SH-SY5Y (cell line): Measurements from ENCODE around the gene BRINP3.

Experiments
- GATA2 ChIP-seq: IDR thresholded peaks from 2 replicates; pipeline ENCODE4 v1.6.1; 2011; ENCODE audit warnings: mild to moderate bottlenecking, low read depth, low read length
- GATA3 ChIP-seq: IDR thresholded peaks from 2 replicates; pipeline ENCODE4 v1.6.1; 2011; ENCODE audit warnings: low read depth, mild to moderate bottlenecking, low read length, moderate library complexity

BRINP3 gene

DNA sequence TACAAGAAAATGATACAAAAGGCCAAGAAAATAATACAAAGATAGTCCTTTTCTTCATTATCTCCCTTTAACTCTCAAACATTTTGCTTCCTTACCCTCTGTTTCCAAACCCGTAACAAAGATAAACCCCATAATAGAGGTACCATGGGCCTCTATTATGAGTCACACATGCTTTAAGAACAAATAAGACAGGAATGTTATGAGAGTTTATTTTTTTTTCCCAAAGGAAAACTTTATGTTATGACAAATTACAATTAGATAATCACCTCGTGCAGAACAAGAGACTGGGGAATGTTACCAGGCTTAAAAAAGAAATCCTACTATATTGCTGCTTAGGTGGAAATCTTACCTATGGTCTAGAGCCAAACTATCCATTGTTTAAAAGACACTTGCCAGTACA, 272.0 kb downstream of the BRINP3 start:
- TF ChIP-seq GATA2 (no peak), GATA3 (no peak)

DNA sequence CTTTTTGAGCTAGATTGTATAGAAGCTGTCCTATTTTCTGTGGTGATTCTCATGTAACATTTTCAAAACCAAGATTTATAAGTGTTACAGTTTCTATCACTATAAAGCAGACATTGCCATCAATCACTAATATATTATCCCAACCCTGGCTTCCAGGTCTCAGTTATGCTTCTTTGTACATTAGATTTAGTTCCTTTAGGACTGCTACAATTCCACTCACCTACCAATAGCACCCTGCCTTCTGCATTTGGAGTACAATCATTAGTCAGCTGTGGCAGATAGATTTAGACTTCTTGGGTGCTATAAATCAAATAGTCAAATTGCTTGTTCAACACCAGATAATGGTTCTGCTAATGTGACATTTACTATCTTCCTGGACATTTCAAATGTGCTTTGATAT, 281.6 kb downstream of the BRINP3 start:
- TF ChIP-seq GATA3, result no peak
- TF ChIP-seq GATA2, result no peak

DNA sequence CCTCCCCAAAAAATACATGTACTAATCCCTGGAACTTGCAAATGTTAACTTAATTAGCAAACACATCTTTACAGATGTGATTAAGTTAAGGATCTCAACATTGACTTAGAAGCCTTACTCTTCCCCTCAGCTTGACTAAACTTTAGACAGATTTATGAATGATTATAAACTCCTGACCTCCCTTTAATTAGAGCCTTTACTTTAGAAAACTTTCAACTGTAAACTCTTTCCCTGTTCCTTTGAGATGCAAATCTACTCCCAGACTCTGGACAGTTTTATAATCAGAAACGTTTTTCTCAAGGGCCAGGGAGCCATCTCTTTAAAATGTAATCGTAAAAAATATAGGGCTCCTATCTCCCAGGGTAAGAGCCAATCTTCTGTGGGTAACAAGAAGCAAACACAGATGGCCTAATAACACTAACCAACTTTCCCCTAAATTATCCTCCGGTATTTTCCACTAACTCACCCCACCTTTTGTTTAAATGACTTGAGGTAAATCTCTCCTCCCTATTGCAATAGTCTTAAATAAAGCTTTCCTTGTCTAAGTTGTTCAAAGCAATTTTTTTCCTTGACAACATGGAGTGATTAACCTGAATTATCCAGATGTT, 284.1 kb downstream of the BRINP3 start:
- no peak for TF ChIP-seq GATA2
- TF ChIP-seq GATA3, result no peak

DNA sequence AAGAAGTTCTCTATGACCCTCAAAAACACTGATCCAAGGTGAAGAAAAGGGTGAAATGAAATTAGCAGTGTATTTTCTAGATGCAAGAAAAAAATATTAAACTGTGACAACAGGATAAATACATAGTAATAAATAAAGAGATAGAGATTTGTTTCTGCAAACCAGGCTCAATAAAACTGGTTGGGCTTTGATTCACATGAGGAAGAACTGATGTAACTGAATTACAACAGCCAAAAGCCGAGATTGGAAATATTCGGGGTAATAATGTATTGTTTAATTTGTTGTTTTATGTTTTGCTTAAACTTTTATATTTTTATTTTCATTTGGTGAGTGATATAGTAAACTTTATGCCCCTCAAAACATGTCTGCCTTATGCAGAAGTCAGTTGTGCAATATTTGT, 285.0 kb downstream of the BRINP3 start:
- TF ChIP-seq GATA2 (no peak), GATA3 (no peak)

DNA sequence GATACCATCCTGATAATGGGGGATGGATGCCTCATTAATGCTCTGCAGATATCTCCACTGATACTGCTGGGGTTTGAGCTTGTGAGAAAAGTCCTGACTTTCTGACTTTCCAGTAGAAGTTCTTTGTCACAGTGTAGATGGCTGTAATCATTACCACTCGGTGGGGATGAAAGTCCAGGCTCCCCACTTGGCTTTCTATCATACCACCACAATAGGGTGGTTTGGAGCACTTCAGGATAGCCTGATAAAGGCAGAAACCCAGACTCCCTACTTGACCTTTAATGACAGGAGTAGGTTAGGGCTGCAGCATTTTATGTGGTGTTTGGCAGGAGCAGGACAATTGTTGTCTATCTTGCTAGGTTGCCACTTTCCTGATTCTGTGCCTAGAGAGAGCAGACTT, 294.1 kb downstream of the BRINP3 start:
- TF ChIP-seq GATA3 (no peak), GATA2 (no peak)

DNA sequence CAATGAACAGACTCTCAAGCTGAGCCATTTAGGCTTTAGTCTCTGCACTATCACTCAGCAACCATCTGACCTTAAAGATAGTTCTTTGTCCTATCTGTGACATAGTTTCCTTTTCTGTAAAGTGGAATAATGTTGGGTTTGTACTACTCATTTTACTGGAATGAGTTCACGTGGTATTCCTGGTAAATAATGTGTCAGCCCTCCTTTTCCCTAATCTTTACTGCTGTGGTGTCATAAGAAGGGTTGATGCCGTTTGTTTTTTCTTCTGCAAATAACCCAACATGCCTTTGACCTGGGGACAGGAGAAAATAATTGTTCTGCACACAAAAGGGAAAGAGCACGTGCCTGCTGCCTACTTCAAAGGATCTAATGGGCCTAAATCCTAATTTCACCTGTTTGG, 297.8 kb downstream of the BRINP3 start:
- TF ChIP-seq GATA3 (no peak), GATA2 (no peak)

DNA sequence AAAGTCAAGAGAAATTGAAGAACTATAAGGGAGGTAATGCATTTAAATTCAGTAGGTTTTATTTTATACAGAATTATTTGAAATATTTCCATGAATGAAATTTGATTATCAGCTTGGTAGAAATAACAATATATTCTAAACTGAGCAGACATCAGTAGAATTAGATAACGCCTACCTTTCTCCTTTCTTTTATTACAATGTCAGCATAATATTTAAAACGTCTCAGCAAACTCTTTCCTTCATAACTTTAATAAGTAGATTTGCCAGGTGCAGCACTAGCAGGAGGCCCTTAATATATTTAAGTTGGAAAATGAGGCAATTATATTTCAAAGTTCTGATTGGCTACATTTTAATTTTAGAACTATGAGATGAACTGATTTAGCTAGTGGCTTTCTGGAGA, 298.8 kb downstream of the BRINP3 start:
- TF ChIP-seq GATA3 (no peak), GATA2 (no peak)

DNA sequence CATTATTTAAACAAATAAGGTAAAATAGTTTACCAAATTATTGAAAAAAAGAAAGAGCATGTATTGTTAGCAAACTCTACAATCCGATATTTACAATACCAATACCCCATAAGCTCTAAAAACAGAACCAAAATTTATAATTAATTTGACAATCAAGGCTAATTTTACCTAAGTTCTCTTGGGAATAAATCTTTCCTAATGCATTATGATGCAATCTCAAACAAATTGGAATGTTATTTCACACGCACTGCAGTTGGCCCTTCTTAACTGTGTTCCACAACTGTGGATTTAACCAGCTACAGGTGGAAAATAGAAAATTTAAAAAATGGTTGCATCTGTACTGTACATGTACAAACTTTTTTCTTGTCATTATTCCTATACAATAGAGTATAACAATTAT, 300.1 kb downstream of the BRINP3 start:
- TF ChIP-seq GATA3 (no peak), GATA2 (no peak)

DNA sequence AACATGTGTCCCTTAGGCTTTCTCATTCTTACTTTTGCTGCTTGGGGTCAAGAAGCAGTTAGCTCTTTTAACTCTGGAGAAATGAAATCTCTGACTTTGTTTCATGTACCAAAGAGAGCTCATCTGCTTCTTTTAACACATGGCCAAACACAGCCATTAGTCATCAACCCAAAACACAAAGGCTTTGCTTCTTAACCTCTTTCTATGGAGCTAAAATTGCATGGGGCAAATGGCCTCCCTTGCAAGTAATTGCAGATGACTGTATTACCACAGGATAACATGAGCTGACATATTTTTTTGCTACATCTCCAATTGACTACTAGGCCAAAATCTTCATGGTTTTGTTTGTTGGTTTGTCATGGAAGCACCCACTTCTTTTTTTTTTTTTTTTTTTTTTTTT, 300.9 kb downstream of the BRINP3 start:
- TF ChIP-seq GATA3 (no peak), GATA2 (no peak)

DNA sequence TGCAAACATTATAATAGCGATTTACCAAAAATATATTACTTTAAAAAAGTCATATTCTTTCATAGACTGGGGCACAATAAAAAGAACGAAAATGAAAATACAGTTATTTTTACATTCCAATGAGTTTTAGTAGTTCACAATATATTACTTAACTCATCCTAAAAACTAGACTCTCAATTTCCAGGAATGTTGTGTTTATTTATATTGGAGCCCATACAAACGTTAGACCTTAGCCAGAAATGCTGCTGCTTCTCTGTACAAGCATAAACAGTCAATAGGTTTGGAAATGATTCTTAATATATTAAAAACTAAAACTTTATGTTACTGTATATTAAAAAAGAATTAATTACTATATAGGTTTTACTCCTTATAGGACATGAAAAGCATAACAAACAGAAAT, 302.3 kb downstream of the BRINP3 start:
- TF ChIP-seq GATA2, result no peak
- TF ChIP-seq GATA3, result no peak

DNA sequence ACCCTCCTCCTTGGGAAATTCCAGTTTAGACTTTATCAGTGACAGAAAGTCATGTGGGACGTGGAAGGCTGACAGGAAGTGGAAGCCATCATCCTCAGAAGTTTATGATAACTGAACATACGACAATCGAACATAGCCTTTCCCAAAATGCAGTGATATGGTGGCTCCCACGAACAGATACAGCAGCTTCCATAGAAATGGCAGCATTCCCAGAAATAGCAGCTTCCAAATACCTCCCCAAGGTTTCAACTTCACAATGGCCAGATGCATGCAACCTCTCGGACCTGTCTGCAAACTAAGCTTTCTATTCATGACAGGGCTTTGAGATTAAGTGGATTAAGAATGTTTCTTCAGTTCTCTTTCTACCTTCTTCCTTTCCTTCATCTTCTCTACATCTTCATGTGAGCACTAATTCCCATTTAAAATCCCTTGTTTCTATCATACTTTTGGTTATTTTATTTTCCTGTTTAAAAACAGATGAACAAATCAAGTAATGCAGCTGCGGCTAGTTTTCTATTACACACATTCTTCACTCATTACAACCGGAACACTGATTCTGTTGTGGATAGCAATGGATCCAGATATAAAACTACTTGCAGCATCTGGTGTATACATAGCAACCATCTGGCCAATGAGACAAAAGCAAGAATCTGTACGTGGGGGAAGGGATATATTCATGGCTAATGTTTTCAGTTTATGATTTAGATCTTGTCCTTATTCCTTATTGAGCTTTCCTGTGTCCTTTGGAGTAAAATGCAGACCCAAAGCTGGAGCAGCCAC, 304.8 kb downstream of the BRINP3 start:
- TF ChIP-seq GATA2, result no peak

DNA sequence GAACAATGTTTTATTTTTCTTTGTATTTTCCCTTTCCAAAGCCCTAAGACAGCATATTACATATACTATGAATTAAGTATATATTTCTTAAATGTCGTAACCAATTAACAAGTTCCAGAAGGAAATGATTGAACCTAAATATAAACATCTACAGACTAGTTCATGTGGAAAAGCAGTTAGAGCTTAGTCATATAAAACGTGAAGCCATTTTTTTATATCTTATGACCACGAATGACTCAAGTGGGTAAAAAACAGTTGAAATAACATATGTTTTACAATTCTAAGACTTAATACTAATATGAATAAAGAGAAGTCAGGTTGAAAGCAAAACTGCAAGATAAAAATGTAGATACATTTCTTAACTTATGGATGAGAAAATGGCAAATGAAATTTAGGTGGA, 307.3 kb downstream of the BRINP3 start:
- TF ChIP-seq GATA2 (no peak), GATA3 (no peak)

DNA sequence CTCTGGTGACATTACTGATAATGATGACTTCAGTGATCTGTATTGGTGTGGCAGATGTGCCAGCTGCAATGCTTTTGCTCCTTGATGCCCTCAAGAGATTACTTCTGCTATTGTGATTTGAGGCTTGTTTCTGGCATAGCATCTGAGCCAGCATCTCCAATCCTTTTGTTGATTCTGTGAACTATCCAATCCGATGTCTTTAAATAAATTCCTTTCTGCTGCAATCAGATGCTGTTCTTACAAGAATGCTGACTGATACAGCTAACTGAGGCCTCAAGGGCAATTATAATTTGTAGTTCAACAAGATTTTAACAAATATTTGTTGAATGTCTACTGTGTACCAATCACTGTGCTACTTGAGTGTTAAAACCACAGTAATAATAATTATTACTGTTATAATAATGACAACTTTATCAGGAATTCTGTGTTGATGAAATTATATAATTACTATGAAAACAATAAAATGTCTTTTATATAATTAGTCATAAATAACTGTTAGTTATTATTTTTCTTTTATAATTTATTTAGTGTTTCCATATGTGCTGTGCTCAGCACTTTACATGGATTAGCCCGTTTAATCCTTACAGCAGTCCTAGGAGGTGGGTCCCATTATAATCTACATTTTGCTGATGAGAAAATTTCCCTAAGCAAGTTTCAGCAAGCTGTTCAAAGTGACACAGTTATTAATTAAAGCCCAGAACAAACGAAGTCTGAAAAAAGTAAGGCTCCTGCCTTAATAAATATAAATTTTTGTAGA, 308.2 kb downstream of the BRINP3 start:
- TF ChIP-seq GATA3 (0 out of 2 replicates have a peak, but pooled peaks have one; percentile 31), GATA2 (0 out of 2 replicates have a peak, but pooled peaks have one; percentile 36)

DNA sequence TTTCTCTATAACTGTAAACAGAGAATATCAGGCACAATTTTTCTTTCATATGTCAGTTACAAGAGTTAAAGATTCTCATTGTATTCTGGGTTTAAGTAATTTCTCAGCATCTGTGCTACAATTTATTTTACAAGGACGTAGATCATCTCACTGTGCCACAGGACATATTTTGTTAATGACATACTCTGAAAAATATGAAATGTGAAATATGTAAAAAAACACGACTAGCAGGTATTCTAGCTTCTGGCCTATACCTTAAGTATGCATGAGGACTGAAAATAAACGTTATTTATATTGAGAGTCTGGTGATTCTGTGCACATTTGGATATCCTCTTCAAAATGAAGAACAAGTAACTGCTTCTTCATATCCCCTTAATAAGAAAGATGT, 308.8 kb downstream of the BRINP3 start:
- TF ChIP-seq GATA2 (no peak), GATA3 (no peak)
